SH-SY5Y (cell line): ENCODE results near the gene RARRES2.

Experiments used
- GATA2 ChIP-seq: IDR thresholded peaks from 2 replicates; pipeline ENCODE4 v1.6.1; 2011; ENCODE audit warnings: mild to moderate bottlenecking, low read depth, low read length
- GATA3 ChIP-seq: IDR thresholded peaks from 2 replicates; pipeline ENCODE4 v1.6.1; 2011; ENCODE audit warnings: low read depth, mild to moderate bottlenecking, low read length, moderate library complexity

DNA sequence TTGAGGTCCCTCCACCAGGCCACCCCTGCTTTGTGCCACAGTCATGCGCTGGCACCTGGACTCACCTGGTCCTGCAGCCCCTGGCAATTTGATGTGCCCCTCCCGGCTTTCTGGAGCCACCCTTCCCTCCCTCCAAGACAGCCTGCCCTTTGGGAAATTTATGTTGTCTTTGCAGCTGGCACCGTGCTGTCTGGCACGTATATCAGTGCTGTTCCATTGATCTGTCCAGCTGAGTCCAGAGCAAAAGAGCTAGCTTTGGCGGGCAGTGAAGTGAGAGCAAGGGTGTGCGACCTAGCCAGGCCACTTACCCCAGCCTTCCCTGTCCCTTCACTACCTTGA is 5.7 kb downstream of the RARRES2 start:
- no peak for TF ChIP-seq GATA2
- TF ChIP-seq GATA3: no peak
